Heart left ventricle (tissue), 16 donors: Measurements from ENCODE around the gene DLK2. TPM values are rescaled to one million over a fixed set of nuclear protein-coding genes. Genes with fewer than 3 reads are reported as not detected.
A peak's percentile ranks its signal among the peaks of the same experiment; 100 is the strongest.

Experiments
- ATAC-seq, 4 donors: fragments of 200-7000 bp; cut with Tn5 transposase; one replicate each; pipeline ENCODE4 v1.9.1; 2020 to 2022; ENCODE audit warnings: moderate library complexity in 4 of 4, mild to moderate bottlenecking in 3 of 4, moderate number of reproducible peaks in 1 of 4
- DNase-seq, 5 donors: peaks; one replicate each; pipeline ENCODE4 v3.0.0-alpha.2; 2020
- H3K27ac ChIP-seq, 12 donors: fragments of 200-600 bp; sonication (generic) in 4 of 12; one replicate each; pipeline versions ENCODE4 v1.5.0 to v1.8.0; 2016 to 2022; ENCODE audit warnings: mild to moderate bottlenecking in 2 of 12
- H3K27me3 ChIP-seq, 9 donors: fragments of 200-600 bp; sonication (generic) in 2 of 9; one replicate each; pipeline versions ENCODE4 v1.5.1 to v1.8.0; 2016 to 2022; ENCODE audit warnings: mild to moderate bottlenecking in 3 of 9
- H3K36me3 ChIP-seq, 9 donors: fragments of 200-600 bp; sonication (generic) in 2 of 9; one replicate each; pipeline versions ENCODE4 v1.5.0 to v1.8.0; 2018 to 2022; ENCODE audit warnings: mild to moderate bottlenecking in 2 of 9
- H3K4me1 ChIP-seq, 12 donors: fragments of 200-600 bp; sonication (generic) in 4 of 12; one replicate each; pipeline versions ENCODE4 v1.5.0 to v1.8.0; 2016 to 2022; ENCODE audit warnings: mild to moderate bottlenecking in 3 of 12
- H3K4me3 ChIP-seq, 12 donors: fragments of 200-600 bp; sonication (generic) in 4 of 12; one replicate each; pipeline versions ENCODE4 v1.5.0 to v1.8.0; 2017 to 2022; ENCODE audit warnings: mild to moderate bottlenecking in 9 of 12, moderate library complexity in 4 of 12
- H3K9me3 ChIP-seq, 12 donors: fragments of 200-600 bp; sonication (generic) in 4 of 12; one replicate each; pipeline versions ENCODE4 v1.5.0 to v1.8.0; 2016 to 2022; ENCODE audit warnings: mild to moderate bottlenecking in 1 of 12
- POLR2A ChIP-seq, 2 donors: fragments of 450-650 bp; IDR thresholded peaks; one replicate each; pipeline ENCODE4 v1.6.1; 2017; ENCODE audit warnings: antibody characterized with exemption in 2 of 2, mild to moderate bottlenecking in 2 of 2, moderate library complexity in 2 of 2
- WGBS, 4 donors: extraction: QIAGEN DNeasy Blood & Tissue Kit in 2 of 4; methylation state at CpG; one replicate each; pipeline versions ENCODE4 v1.1.5 to v1.1.7; 2013 to 2018; 5-methylcytosine and 5-hydroxymethylcytosine counted together
- intact Hi-C, 10 donors: fragments of 100-400 bp; cut with DNase I; formaldehyde crosslinking; loops; one replicate each; pipeline versions ENCODE4 v1.11.1 to v1.14.2; 2022
- polyA plus RNA-seq, 2 donors: library from polyadenylated mRNA; stranded (reverse); fragments of 200-250 nt; gene quantifications; one replicate each; pipeline ENCODE4 v1.2.3, GENCODE V29; 2013
- total RNA-seq, 9 donors: library from RNA; depleted of rRNA in 2 of 9; stranded (reverse); fragments of >200 nt in 2 of 9; fragmentation: NEBNext Ultra II Directional in 3 of 9; extraction: Animal tissue kit (Norgen Biotek cat#: 25700) in 3 of 9; gene quantifications; one replicate each; pipeline versions ENCODE4 v1.1.0 to v1.2.4, GENCODE V29; 2016 to 2023
- TF ChIP-seq, protein P1 (sequence below), 12 donors: fragments of 200-600 bp; sonication (generic) in 4 of 12; IDR thresholded peaks; one replicate each; pipeline versions ENCODE4 v1.5.0 to v1.8.0; 2018 to 2022; ENCODE audit warnings: antibody characterized with exemption in 12 of 12, mild to moderate bottlenecking in 5 of 12
- donor health status: ischemic (EF 13 %, LVEDD 7.1; RV severe dilation, severe dysfunction).
- donor health status: healthy with polysubstance abuse.
- donor health status: DM: no; HTN: yes; CAD: no.
- donor health status: DM: no; HTN: no; CAD: no.
- donor health status: ischemic (EF 25% LVEDD 6.9; RV normal size, moderate dysfunction).
- donor health status: ischemic (EF 25% LVEDD 5.7; RV mildly dilated, moderate dysfunction).
- donor health status: healthy.
- donor health status: DM: yes; HTN: yes; CAD: no.
- donor health status: ischemic (EF 35%, LVEDD 5.7; RV mildly dilated, moderate dysfunction).
- donor health status: nonischemic (EF 11% LVEDD 7.7; RV severe dilation, severe dysfunction).
- donor health status: DM: yes; HTN: yes; CAD: no.
- donor health status: PGD.
- donor health status: ischemic (EF 29% LVEDD 5.4; RV normal size, mild dysfunction).
- donor health status: nonischemic (EF 23%, LVEDD 6.1; RV moderate dilation, normal function).

DLK2 gene
- total and polyA plus RNA-seq, 11 donors = 0.61 to 8.1 (median 2.7) TPM

DNA sequence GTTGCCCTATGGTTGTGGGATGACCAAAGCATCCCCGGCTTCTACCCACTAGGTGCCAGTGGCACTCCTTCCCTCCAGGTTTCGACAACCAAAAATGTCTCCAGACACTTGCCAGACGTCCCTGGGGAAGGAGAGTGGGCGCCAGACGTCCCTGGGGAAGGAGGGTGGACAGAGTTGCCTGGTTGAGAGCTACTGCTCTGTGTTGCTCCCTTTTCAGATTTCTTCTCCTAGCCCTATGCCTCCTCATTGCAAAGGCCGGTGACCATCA, 41.7 kb upstream of the DLK2 start:
- no peak for DNase-seq
- WGBS, 4 donors = 73 to 77% (median 76%) methylated on average over 6 of the region's 6 CpGs
- no peak overlapping the region for H3K4me3 ChIP-seq
- peaks cover under 1 to 63% (median 44%) of the 10 kb centered on the region in 12 donors for H3K4me1 ChIP-seq
- intact Hi-C loops = loop anchor here in 5 of 10 donors (2.0 to 10.0 kb wide), 3 partner anchors 42 to 112 kb away; partner anchors contain the start of gene DLK2 (in 3 of the 5)
- ATAC-seq = no peak
- peaks cover 0 to 42% (median 32%) of the 10 kb centered on the region in 9 donors for H3K36me3 ChIP-seq
- peak overlapping the region in 2 of 12 donors; percentile 31 to 63 for H3K27ac ChIP-seq
- TF ChIP-seq, protein P1, sequence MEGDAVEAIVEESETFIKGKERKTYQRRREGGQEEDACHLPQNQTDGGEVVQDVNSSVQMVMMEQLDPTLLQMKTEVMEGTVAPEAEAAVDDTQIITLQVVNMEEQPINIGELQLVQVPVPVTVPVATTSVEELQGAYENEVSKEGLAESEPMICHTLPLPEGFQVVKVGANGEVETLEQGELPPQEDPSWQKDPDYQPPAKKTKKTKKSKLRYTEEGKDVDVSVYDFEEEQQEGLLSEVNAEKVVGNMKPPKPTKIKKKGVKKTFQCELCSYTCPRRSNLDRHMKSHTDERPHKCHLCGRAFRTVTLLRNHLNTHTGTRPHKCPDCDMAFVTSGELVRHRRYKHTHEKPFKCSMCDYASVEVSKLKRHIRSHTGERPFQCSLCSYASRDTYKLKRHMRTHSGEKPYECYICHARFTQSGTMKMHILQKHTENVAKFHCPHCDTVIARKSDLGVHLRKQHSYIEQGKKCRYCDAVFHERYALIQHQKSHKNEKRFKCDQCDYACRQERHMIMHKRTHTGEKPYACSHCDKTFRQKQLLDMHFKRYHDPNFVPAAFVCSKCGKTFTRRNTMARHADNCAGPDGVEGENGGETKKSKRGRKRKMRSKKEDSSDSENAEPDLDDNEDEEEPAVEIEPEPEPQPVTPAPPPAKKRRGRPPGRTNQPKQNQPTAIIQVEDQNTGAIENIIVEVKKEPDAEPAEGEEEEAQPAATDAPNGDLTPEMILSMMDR (IDR thresholded peaks at IDR 0.05) = no peak
- TF ChIP-seq POLR2A (IDR thresholded peaks at IDR 0.05) = no peak
- no peaks in the 10 kb centered on the region for H3K27me3 ChIP-seq
- H3K9me3 ChIP-seq = no peaks in the 10 kb centered on the region

DNA sequence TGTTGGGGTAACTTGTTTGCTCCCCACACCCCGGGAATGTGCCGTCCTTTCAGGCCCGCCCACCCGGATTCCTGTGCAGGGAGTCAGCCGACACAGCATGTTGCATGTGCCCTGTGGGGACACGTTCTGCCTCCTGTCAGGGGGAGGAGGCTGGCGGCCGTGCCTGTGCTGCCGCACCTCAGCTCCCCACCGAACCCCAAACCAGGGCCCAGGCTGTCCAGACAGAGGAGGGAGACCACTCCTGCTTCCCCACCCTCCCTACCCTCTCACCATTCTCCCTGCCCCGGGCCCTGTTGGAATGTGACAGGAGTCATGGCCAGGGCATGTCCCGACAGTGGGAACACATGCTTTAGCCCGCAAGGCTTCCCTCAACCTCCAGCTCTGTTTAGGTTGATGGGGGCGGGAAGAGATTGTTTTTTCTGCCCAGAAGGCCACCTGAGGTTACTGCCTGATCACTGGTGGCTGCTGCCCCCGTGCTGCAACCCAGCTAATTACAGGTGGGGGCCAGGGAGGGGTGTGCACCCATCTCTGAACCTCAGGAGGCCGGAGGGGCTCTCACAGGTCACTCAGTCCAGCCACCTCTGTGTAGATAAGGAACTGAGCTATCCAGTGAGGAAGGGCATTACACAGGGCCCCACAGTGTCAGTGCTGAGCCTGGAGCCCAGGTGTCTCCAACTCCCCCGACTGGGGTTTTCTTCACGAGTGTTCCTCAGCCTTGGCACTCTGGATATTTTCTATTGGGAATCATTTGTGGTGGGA, 41.2 kb upstream of the DLK2 start:
- Histone ChIP-seq H3K27me3 (no peaks in the 10 kb centered on the region), H3K36me3 (peaks cover 0 to 41% (median 31%) of the 10 kb centered on the region in 9 donors), H3K4me1 (peaks cover 0 to 63% (median 46%) of the 10 kb centered on the region in 12 donors), H3K27ac (peak overlapping the region in 2 of 12 donors; percentile 35 to 63), H3K9me3 (no peaks in the 10 kb centered on the region), H3K4me3 (no peak overlapping the region)
- TF ChIP-seq POLR2A (IDR thresholded peaks at IDR 0.05) = no peak
- TF ChIP-seq, protein P1 (IDR thresholded peaks at IDR 0.05) = peak; percentile 34 to 73 (median 63)
- WGBS, 4 donors = 34 to 46% (median 37%) methylated on average over 17 to 18 of the region's 18 CpGs
- ATAC-seq = peak in 3 of 4 donors; percentile 33 to 42 (median 33)
- DNase-seq = no peak
- intact Hi-C loops = loop anchor here in 5 of 10 donors (2.0 to 10.0 kb wide), 3 partner anchors 42 to 112 kb away; partner anchors contain the start of gene DLK2 (in 3 of the 5)

DNA sequence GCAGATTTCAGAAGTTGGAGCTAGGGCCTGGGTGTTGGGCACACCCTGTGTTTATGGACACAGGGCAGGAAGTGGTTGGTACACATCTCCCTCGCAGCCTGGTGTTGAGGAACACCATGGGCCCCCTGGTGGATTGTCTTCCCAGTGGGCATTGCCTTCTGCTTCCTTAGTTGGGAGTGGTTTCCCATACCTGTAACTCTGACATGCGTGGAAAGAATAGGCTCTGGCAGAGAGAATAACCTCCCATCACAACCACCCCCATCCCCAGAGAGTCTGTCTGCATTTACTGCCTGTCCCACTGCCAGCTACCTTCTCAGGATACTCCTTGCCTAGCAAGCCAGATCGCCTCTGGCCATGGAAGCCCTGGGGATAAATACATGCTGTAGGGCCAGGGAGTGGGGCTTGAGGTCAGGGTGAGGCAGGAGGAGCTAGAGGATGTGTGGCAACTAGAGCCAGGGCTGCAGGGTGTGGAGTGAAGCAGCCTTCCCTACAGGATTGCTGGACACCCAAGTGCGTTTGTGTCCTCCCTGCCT, 40.1 kb upstream of the DLK2 start:
- DNase-seq (no peak), ATAC-seq (no peak)
- TF ChIP-seq, protein P1 (IDR thresholded peaks at IDR 0.05) = peak in 5 of 12 donors; percentile 13 to 23 (median 14)
- TF ChIP-seq POLR2A (IDR thresholded peaks at IDR 0.05) = no peak
- H3K36me3 ChIP-seq = peaks cover 0 to 31% (median 25%) of the 10 kb centered on the region in 9 donors
- H3K9me3 ChIP-seq = no peaks in the 10 kb centered on the region
- H3K27ac ChIP-seq = peak overlapping the region in 1 of 12 donors; percentile 35
- H3K4me3 ChIP-seq = no peak overlapping the region
- peaks cover 0 to 62% (median 42%) of the 10 kb centered on the region in 12 donors for H3K4me1 ChIP-seq
- intact Hi-C loops = loop anchor here in 4 of 10 donors (1.0 to 10.0 kb wide), 4 partner anchors 38 to 111 kb away; partner anchors contain the start of gene DLK2 (in 1 of the 4)
- 62 to 78% (median 70%) methylated on average over 3 to 4 of the region's 4 CpGs for WGBS, 4 donors
- no peaks in the 10 kb centered on the region for H3K27me3 ChIP-seq

GRCh38 chr6:43494766-43495165, 39.4 kb upstream of the DLK2 start:
- no peak overlapping the region for H3K4me3 ChIP-seq
- no peak overlapping the region for H3K27ac ChIP-seq
- H3K9me3 ChIP-seq = no peaks in the 10 kb centered on the region
- DNase-seq (no peak), ATAC-seq (no peak)
- intact Hi-C loops = loop anchor here in 4 of 10 donors (1.0 to 10.0 kb wide), 4 partner anchors 37 to 110 kb away; partner anchors contain the start of gene DLK2 (in 1 of the 4)
- H3K27me3 ChIP-seq = no peaks in the 10 kb centered on the region
- WGBS, 4 donors = 91 to 98% (median 97%) methylated on average over 3 to 4 of the region's 4 CpGs
- H3K36me3 ChIP-seq = peaks cover 0 to 24% (median 18%) of the 10 kb centered on the region in 9 donors
- no peak for TF ChIP-seq POLR2A (IDR thresholded peaks at IDR 0.05)
- TF ChIP-seq, protein P1 (IDR thresholded peaks at IDR 0.05) = no peak
- H3K4me1 ChIP-seq = peaks cover 0 to 62% (median 38%) of the 10 kb centered on the region in 12 donors
